WERI-Rb-1 (cell line): ENCODE results near the gene SNUPN.

Experiments
- DNase-seq: peaks from one replicate; pipeline ENCODE4 v3.0.0-alpha.2; 2020
- H3K27ac ChIP-seq: fragments of 250-450 bp; sonication (Bioruptor Pico); 2 replicates; pipeline ENCODE4 v1.5.1; 2020; ENCODE audit warnings: mild to moderate bottlenecking, moderate library complexity
- H3K27me3 ChIP-seq: fragments of 250-450 bp; sonication (Bioruptor Pico); 2 replicates; pipeline ENCODE4 v1.5.1; 2021; ENCODE audit warnings: mild to moderate bottlenecking, low read depth, moderate library complexity; ENCODE audit not compliant: insufficient read depth, severe bottlenecking
- H3K36me3 ChIP-seq: fragments of 250-450 bp; sonication (Bioruptor Pico); 2 replicates; pipeline ENCODE4 v1.5.1; 2020; ENCODE audit warnings: mild to moderate bottlenecking, moderate library complexity
- H3K4me3 ChIP-seq: 2 replicates; pipeline ENCODE4 v1.5.1; 2011; ENCODE audit warnings: low read depth, mild to moderate bottlenecking, control low read depth, low read length
- H3K9me3 ChIP-seq: fragments of 250-450 bp; sonication (Bioruptor Pico); 2 replicates; pipeline ENCODE4 v1.5.1; 2021; ENCODE audit warnings: mild to moderate bottlenecking, moderate library complexity; ENCODE audit not compliant: severe bottlenecking
- TF ChIP-seq, protein P1 (sequence below): IDR thresholded peaks from 2 replicates; pipeline ENCODE4 v1.5.1; 2011; ENCODE audit warnings: low read depth, mild to moderate bottlenecking, control low read depth, inconsistent platforms, low read length

The SNUPN gene

GRCh38 chr15:75598361-75598760 lies 27.2 kb downstream of the SNUPN start:
- Histone ChIP-seq H3K27ac (no peak overlapping the region), H3K27me3 (no peaks in the 10 kb centered on the region), H3K9me3 (no peaks in the 10 kb centered on the region), H3K4me3 (no peak overlapping the region), H3K36me3 (peaks cover 60% of the 10 kb centered on the region)
- DNase-seq, result no peak
- TF ChIP-seq, protein P1, sequence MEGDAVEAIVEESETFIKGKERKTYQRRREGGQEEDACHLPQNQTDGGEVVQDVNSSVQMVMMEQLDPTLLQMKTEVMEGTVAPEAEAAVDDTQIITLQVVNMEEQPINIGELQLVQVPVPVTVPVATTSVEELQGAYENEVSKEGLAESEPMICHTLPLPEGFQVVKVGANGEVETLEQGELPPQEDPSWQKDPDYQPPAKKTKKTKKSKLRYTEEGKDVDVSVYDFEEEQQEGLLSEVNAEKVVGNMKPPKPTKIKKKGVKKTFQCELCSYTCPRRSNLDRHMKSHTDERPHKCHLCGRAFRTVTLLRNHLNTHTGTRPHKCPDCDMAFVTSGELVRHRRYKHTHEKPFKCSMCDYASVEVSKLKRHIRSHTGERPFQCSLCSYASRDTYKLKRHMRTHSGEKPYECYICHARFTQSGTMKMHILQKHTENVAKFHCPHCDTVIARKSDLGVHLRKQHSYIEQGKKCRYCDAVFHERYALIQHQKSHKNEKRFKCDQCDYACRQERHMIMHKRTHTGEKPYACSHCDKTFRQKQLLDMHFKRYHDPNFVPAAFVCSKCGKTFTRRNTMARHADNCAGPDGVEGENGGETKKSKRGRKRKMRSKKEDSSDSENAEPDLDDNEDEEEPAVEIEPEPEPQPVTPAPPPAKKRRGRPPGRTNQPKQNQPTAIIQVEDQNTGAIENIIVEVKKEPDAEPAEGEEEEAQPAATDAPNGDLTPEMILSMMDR, result no peak

DNA sequence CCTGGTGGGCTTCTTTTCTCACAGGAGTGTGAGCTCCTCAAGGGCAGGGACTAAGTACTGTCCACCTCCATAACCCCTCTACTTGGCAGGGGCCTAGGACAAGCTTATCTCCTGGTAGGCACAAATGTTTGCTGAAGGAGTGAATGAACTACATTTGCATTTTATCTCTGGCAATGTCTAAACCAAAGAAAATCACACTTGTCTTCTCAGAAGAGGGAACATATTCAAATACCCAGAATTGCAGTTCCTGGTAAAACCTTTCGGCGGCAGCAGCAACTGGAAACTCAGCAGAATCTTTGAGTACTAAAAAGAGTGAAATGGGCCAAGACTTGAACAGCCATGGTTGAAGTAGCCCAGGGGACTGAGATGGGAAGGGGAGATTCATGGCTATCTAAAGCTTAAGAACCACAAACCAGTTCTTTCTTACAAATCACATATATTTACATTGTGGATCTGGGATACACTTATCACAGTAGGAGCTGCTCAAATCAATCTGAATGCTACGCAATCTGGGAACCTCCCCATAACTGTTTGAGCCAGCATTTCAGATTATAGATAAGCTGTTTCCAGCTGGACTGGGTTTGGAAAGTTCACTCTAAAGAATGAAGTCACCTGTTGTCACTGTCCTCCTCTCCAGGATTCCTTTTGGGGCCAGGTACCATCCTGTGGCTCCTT lies 27.7 kb downstream of the SNUPN start:
- no peak overlapping the region for H3K4me3 ChIP-seq
- H3K9me3 ChIP-seq, result no peaks in the 10 kb centered on the region
- TF ChIP-seq, protein P1, result 0 out of 2 replicates have a peak, but pooled peaks have one; percentile 6
- H3K27ac ChIP-seq, result no peak overlapping the region
- no peak for DNase-seq
- H3K36me3 ChIP-seq, result peaks cover 60% of the 10 kb centered on the region
- H3K27me3 ChIP-seq, result no peaks in the 10 kb centered on the region

- Histone ChIP-seq H3K27me3 (no peaks in the 10 kb centered on the region), H3K4me3 (no peak overlapping the region), H3K36me3 (peaks cover 60% of the 10 kb centered on the region)
Observed at GRCh38 chr15:75596703-75597345, 28.7 kb downstream of the SNUPN start.

DNA sequence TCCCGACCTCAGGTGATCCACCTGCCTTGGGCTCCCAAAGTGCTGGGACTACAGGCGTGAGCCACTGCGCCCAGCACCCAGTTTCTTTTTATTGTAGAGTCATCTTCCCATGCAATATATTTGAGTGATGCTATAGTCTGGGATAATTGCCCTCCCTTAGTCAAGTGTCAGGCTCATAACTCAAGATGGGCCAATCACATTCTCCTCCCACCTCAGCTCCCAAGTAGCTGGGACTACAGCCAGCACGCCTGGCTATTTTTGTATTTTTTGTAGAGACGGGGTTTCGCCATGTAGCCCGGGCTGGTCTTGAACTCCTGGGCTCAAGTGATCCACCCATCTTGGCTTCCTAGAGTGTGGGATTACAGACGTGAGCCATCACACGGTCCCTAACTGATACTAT lies 31.2 kb downstream of the SNUPN start:
- Histone ChIP-seq H3K4me3 (no peak overlapping the region), H3K9me3 (no peaks in the 10 kb centered on the region), H3K27me3 (no peaks in the 10 kb centered on the region), H3K27ac (no peak overlapping the region), H3K36me3 (peaks cover 50% of the 10 kb centered on the region)
- TF ChIP-seq, protein P1, result no peak
- no peak for DNase-seq

More at GRCh38 chr15:75596703-75597345, 28.7 kb downstream of the SNUPN start:
- TF ChIP-seq, protein P1, result no peak
- DNase-seq, result no peak
- no peaks in the 10 kb centered on the region for H3K9me3 ChIP-seq
- no peak overlapping the region for H3K27ac ChIP-seq

DNA sequence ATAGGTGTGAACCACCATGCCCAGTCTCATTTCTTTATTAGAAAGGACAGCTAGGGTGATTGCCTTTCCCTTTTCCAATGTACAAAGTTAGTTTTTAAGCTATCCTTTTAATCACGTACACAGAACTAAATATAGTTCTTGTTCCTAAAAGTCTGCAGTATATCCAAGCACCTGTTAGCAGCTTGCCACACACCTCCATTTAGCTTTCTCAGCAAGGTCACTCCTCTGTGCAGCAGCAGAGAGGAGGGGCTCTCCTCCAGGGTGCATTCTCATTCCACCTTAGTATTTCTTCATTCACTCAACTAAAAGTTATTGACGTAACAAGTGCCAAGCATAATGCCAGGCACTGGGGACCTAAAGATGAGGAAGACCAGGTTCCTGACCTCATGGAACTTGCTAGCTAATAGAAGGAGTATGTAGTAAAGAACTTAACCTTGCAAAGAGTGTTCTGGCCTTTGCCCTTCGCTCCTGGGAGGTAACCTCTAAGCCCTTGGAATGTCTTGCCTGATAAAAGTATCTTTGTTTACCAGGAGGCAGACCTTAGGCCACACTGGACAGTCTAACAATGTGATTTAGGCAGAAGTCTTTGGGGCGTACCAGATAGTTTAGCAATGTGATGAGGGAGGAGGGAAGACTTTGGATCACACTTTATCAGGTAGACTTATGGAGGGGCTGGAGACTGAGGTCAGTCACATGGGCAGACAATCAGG lies 33.7 kb downstream of the SNUPN start:
- H3K4me3 ChIP-seq, result no peak overlapping the region
- no peaks in the 10 kb centered on the region for H3K9me3 ChIP-seq
- TF ChIP-seq, protein P1, result no peak
- H3K27ac ChIP-seq, result no peak overlapping the region
- H3K27me3 ChIP-seq, result no peaks in the 10 kb centered on the region
- H3K36me3 ChIP-seq, result peaks cover 27% of the 10 kb centered on the region
- DNase-seq, result no peak
